Esophagus squamous epithelium (tissue), 4 donors: Measurements from ENCODE around the gene RSBN1.

Experiments used
- CTCF ChIP-seq, 6 experiments: fragments of 450-650 bp in 4 of 6; fragments of 200-600 bp in 2 of 6; sonication (generic) in 2 of 6; IDR thresholded peaks; one replicate each; pipeline ENCODE4 v1.5.1; 2016 to 2019; ENCODE audit warnings: antibody characterized with exemption in 6 of 6, mild to moderate bottlenecking in 4 of 6, moderate library complexity in 4 of 6
- POLR2A ChIP-seq, 4 donors: fragments of 450-650 bp; IDR thresholded peaks; one replicate each; pipeline ENCODE4 v1.6.1; 2017; ENCODE audit warnings: antibody characterized with exemption in 4 of 4, mild to moderate bottlenecking in 4 of 4, moderate library complexity in 3 of 4

- TF ChIP-seq POLR2A (IDR thresholded peaks at IDR 0.05) (no peak), CTCF (IDR thresholded peaks at IDR 0.05) (no peak)
Observed at GRCh38 chr1:113797472-113797871, 14.8 kb downstream of the RSBN1 start.
